ENCODE measurements around the gene CENPX. TPM values are rescaled to one million over a fixed set of nuclear protein-coding genes. Genes with fewer than 3 reads are reported as not detected.

The CENPX gene
- total and polyA plus RNA-seq, 2 of the 13 experiments (the other 11 are each of a cell fraction or from before 2014, with no cell fraction given) = 92.7 to 170 TPM

GRCh38 chr17:81995463-81996231, 27.0 kb downstream of the CENPX start (continued):
- TF ChIP-seq NFAT5 (CRISPR knock-in tag; IDR thresholded peaks at IDR 0.05) = peak; percentile 52; the same call in 1 of the 2 replicates
- TF ChIP-seq YEATS2 (CRISPR knock-in tag; IDR thresholded peaks at IDR 0.05; ENCODE audit: borderline replicate concordance) = no peak; the same call in 1 of the 2 replicates
- no peak for TF ChIP-seq ADNP (CRISPR knock-in tag; IDR thresholded peaks at IDR 0.05)
- TF ChIP-seq ZNF746 (CRISPR knock-in tag; IDR thresholded peaks at IDR 0.05) = 0 out of 2 replicates have a peak, but pooled peaks have one; percentile 1
- TF ChIP-seq POLR2AphosphoS5 (IDR thresholded peaks at IDR 0.05; ENCODE audit: low read depth, low read length) = peak; percentile 43; the same call in 1 of the 2 replicates
- TF ChIP-seq ZFP37 (CRISPR knock-in tag; IDR thresholded peaks at IDR 0.05; ENCODE audit: borderline replicate concordance) = no peak; the same call in 1 of the 2 replicates
- TF ChIP-seq ZNF598 (CRISPR knock-in tag; IDR thresholded peaks at IDR 0.05; ENCODE audit: borderline replicate concordance) = peak; percentile 94; the same call in 1 of the 2 replicates
- peak; percentile 72 for TF ChIP-seq ZNF710 (CRISPR knock-in tag; IDR thresholded peaks at IDR 0.05; ENCODE audit: borderline replicate concordance)
- no peak for TF ChIP-seq ZNF781 (CRISPR knock-in tag; IDR thresholded peaks at IDR 0.05; ENCODE audit: borderline replicate concordance, not compliant biosample characterization)
- TF ChIP-seq U2AF1 (optimal IDR thresholded peaks at IDR 0.05; ENCODE audit: low read depth, low read length) = peak; percentile 97
- 0 out of 2 replicates have a peak, but pooled peaks have one; percentile 12 for TF ChIP-seq ZNF580 (CRISPR knock-in tag; IDR thresholded peaks at IDR 0.05; ENCODE audit: borderline replicate concordance, low read depth)
- peak; percentile 93 for TF ChIP-seq ZNF567 (CRISPR knock-in tag; IDR thresholded peaks at IDR 0.05; ENCODE audit: borderline replicate concordance)
- TF ChIP-seq ZNF564 (CRISPR knock-in tag; IDR thresholded peaks at IDR 0.05) = no peak
- no peak; the same call in 1 of the 2 replicates for TF ChIP-seq TFDP2 (CRISPR knock-in tag; IDR thresholded peaks at IDR 0.05)
- TF ChIP-seq ZNF891 (CRISPR knock-in tag; IDR thresholded peaks at IDR 0.05) = peak; percentile 70; the same call in 1 of the 2 replicates
- peak; percentile 43 for TF ChIP-seq ZNF331 (CRISPR knock-in tag; IDR thresholded peaks at IDR 0.05)
- 0 out of 2 replicates have a peak, but pooled peaks have one; percentile 88 for TF ChIP-seq CHCHD3 (CRISPR knock-in tag; IDR thresholded peaks at IDR 0.05)

Data from HepG2 (cell line).